ENCODE results near the gene ESPN.

GRCh38 chr1:6473974-6474814 lies 49.6 kb downstream of the ESPN start:
- TF ChIP-seq CTCF (conservative IDR thresholded peaks at IDR 0.05; ENCODE audit: low read depth, low read length) (no peak), ELK1 (IDR thresholded peaks at IDR 0.05; ENCODE audit: borderline replicate concordance, low read depth, low read length) (no peak), RCOR1 (IDR thresholded peaks at IDR 0.05; ENCODE audit: insufficient replicate concordance, low read length) (no peak), POLR2A (IDR thresholded peaks at IDR 0.05; ENCODE audit: low read depth, low read length) (no peak), USF2 (IDR thresholded peaks at IDR 0.05; ENCODE audit: low read depth, low read length) (no peak), RAD21 (IDR thresholded peaks at IDR 0.05; ENCODE audit: low read length) (no peak), MAFK (IDR thresholded peaks at IDR 0.05; ENCODE audit: low read depth, low read length) (no peak), RFX5 (IDR thresholded peaks at IDR 0.05; ENCODE audit: low read depth, low read length) (no peak), MXI1 (IDR thresholded peaks at IDR 0.05; ENCODE audit: borderline replicate concordance, low read depth, low read length) (no peak), SMC3 (IDR thresholded peaks at IDR 0.05; ENCODE audit: low read depth, low read length) (no peak)
